Fibroblast of peridontal ligament (primary cell): ENCODE results near the gene STMP1.
A peak's percentile ranks its signal among the peaks of the same experiment; 100 is the strongest.
"Not testable (repeated sequence)": the region's sequence is repeated elsewhere in the genome, so short reads cannot be mapped to it uniquely, and the experiment has no call there.

Experiments used
- DNase-seq: peaks from one replicate; pipeline ENCODE4 v3.0.0-alpha.2; 2010; ENCODE audit errors: extremely low read depth

Gene STMP1

GRCh38 chr7:135664046-135664589 is 1.8 kb downstream of the STMP1 start:
- DNase-seq = peak; percentile 69

GRCh38 chr7:135665042-135665441 is 2.7 kb downstream of the STMP1 start:
- DNase-seq = no peak

- no peak for DNase-seq
Measured at GRCh38 chr7:135666156-135666555, 3.8 kb downstream of the STMP1 start.

- DNase-seq = no peak
Measured at GRCh38 chr7:135666846-135667245, 4.5 kb downstream of the STMP1 start.

GRCh38 chr7:135667626-135668025 is 5.3 kb downstream of the STMP1 start:
- DNase-seq = not testable (repeated sequence)

- not testable (repeated sequence) for DNase-seq
Measured at GRCh38 chr7:135668852-135669395, 6.6 kb downstream of the STMP1 start.

- DNase-seq = no peak
Measured at GRCh38 chr7:135669774-135670173, 7.5 kb downstream of the STMP1 start.

GRCh38 chr7:135670179-135670578 is 7.9 kb downstream of the STMP1 start:
- peak; percentile 84 for DNase-seq

- DNase-seq = peak; percentile 88
Measured at GRCh38 chr7:135672560-135673359, 10.4 kb downstream of the STMP1 start.

GRCh38 chr7:135673360-135673706 is 11.0 kb downstream of the STMP1 start:
- peak; percentile 53 for DNase-seq

- DNase-seq = peak; percentile 46
Measured at GRCh38 chr7:135678612-135679575, 16.6 kb downstream of the STMP1 start.

- no peak for DNase-seq
Measured at GRCh38 chr7:135681762-135682161, 19.4 kb downstream of the STMP1 start.

- DNase-seq = no peak
Measured at GRCh38 chr7:135682191-135682590, 19.9 kb downstream of the STMP1 start.

GRCh38 chr7:135683609-135684008 is 21.3 kb downstream of the STMP1 start:
- DNase-seq = no peak

- DNase-seq = no peak
Measured at GRCh38 chr7:135684136-135684535, 21.8 kb downstream of the STMP1 start.

GRCh38 chr7:135684699-135685098 is 22.4 kb downstream of the STMP1 start:
- no peak for DNase-seq

GRCh38 chr7:135685306-135686084 is 23.2 kb downstream of the STMP1 start:
- DNase-seq = no peak

- DNase-seq = no peak
Measured at GRCh38 chr7:135687466-135687865, 25.2 kb downstream of the STMP1 start.

GRCh38 chr7:135690566-135690965 is 28.3 kb downstream of the STMP1 start:
- DNase-seq = peak; percentile 53

- DNase-seq = no peak
Measured at GRCh38 chr7:135692055-135692454, 29.7 kb downstream of the STMP1 start.

GRCh38 chr7:135692606-135693005 is 30.3 kb downstream of the STMP1 start:
- DNase-seq = not testable (repeated sequence)
